GM23338 (cell line): Measurements from ENCODE around the gene FAM110A. TPM values are rescaled to one million over a fixed set of nuclear protein-coding genes. Genes with fewer than 3 reads are reported as not detected.
"Not testable (repeated sequence)": the region's sequence is repeated elsewhere in the genome, so short reads cannot be mapped to it uniquely, and the experiment has no call there.

Experiments
- ATAC-seq: fragments of 200-7000 bp; cut with Tn5 transposase; 3 replicates; pipeline ENCODE4 v1.9.1; 2020
- DNase-seq: peaks from one replicate; pipeline ENCODE4 v3.0.0-alpha.2; 2015; ENCODE audit warnings: low spot score
- H2AFZ ChIP-seq: fragments of 200-600 bp; sonication (generic); 2 replicates; pipeline ENCODE4 v1.8.0; 2016; ENCODE audit warnings: antibody characterized with exemption, mild to moderate bottlenecking, moderate library complexity
- H3F3A ChIP-seq: fragments of 200-600 bp; sonication (generic); replicated peaks from 2 replicates; pipeline ENCODE4 v1.8.0; 2017; ENCODE audit warnings: antibody characterized with exemption, mixed run types, low read depth
- H3K27ac ChIP-seq: fragments of 200-600 bp; sonication (generic); 2 replicates; pipeline ENCODE4 v1.6.1; 2016; ENCODE audit warnings: low read depth
- H3K27me3 ChIP-seq: fragments of 200-600 bp; sonication (generic); 2 replicates; pipeline ENCODE4 v1.8.0; 2016; ENCODE audit warnings: mild to moderate bottlenecking, mixed run types, moderate library complexity; ENCODE audit not compliant: insufficient read depth
- H3K36me3 ChIP-seq: fragments of 200-600 bp; sonication (generic); 2 replicates; pipeline ENCODE4 v1.8.0; 2016; ENCODE audit warnings: mild to moderate bottlenecking; ENCODE audit not compliant: insufficient read depth
- H3K4me1 ChIP-seq: fragments of 200-600 bp; sonication (generic); 2 replicates; pipeline ENCODE4 v1.8.0; 2016; ENCODE audit warnings: mild to moderate bottlenecking, moderate library complexity; ENCODE audit not compliant: insufficient read depth
- H3K4me2 ChIP-seq: fragments of 200-600 bp; sonication (generic); 2 replicates; pipeline ENCODE4 v1.7.1; 2017; ENCODE audit warnings: mixed run types
- H3K4me3 ChIP-seq: fragments of 200-600 bp; sonication (generic); 2 replicates; pipeline ENCODE4 v1.6.1; 2016; ENCODE audit warnings: mixed run types
- H3K79me2 ChIP-seq: fragments of 200-600 bp; sonication (generic); replicated peaks from 2 replicates; pipeline ENCODE4 v1.8.0; 2017; ENCODE audit warnings: mild to moderate bottlenecking; ENCODE audit not compliant: insufficient read depth
- H3K9me2 ChIP-seq: fragments of 200-600 bp; sonication (generic); 2 replicates; pipeline ENCODE4 v1.8.0; 2017; ENCODE audit not compliant: insufficient read depth
- H4K20me1 ChIP-seq: fragments of 200-600 bp; sonication (generic); replicated peaks from 2 replicates; pipeline ENCODE4 v1.8.0; 2017; ENCODE audit warnings: mild to moderate bottlenecking; ENCODE audit not compliant: insufficient read depth
- H3K27ac Mint-ChIP-seq: 2 replicates; pipeline ENCODE4 v1.8.0; 2020; ENCODE audit warnings: inconsistent platforms, mild to moderate bottlenecking, moderate library complexity, mixed read lengths
- H3K27me3 Mint-ChIP-seq: 3 replicates; pipeline ENCODE4 v1.8.0; 2022; ENCODE audit warnings: low read depth, mild to moderate bottlenecking, moderate library complexity, mixed read lengths, inconsistent platforms; ENCODE audit not compliant: insufficient read depth, poor library complexity
- H3K36me3 Mint-ChIP-seq: 3 replicates; pipeline ENCODE4 v1.8.0; 2021; ENCODE audit warnings: low read depth, mild to moderate bottlenecking, inconsistent platforms, moderate library complexity, mixed read lengths
- H3K4me1 Mint-ChIP-seq: 3 replicates; pipeline ENCODE4 v1.8.0; 2020; ENCODE audit warnings: mild to moderate bottlenecking, inconsistent platforms, mixed read lengths
- H3K4me3 Mint-ChIP-seq: 3 replicates; pipeline ENCODE4 v1.8.0; 2021; ENCODE audit warnings: moderate library complexity, mild to moderate bottlenecking, inconsistent platforms, mixed read lengths
- H3K9me3 Mint-ChIP-seq: 3 replicates; pipeline ENCODE4 v1.8.0; 2020; ENCODE audit warnings: moderate library complexity, mild to moderate bottlenecking, inconsistent platforms, mixed read lengths
- CTCF ChIP-seq, 2 experiments: fragments of 200-600 bp in 1 of 2; sonication (generic) in 1 of 2; conservative IDR thresholded peaks; 2 replicates each; pipeline versions ENCODE4 v1.5.1 to v1.6.1; 2016 to 2017; ENCODE audit warnings: antibody characterized with exemption in 2 of 2, low read depth in 2 of 2, mild to moderate bottlenecking in 2 of 2, moderate library complexity in 1 of 2
- ETS1 ChIP-seq: IDR thresholded peaks from 2 replicates; pipeline ENCODE4 v1.6.1; 2016; ENCODE audit warnings: antibody characterized with exemption
- EZH2phosphoT487 ChIP-seq: fragments of 200-600 bp; sonication (generic); IDR thresholded peaks from one replicate; pipeline ENCODE4 v1.8.1; 2018; ENCODE audit warnings: antibody characterized with exemption; ENCODE audit not compliant: unreplicated experiment
- JUNB ChIP-seq: IDR thresholded peaks from one replicate; pipeline ENCODE4 v1.6.1; 2016; ENCODE audit warnings: antibody characterized with exemption; ENCODE audit not compliant: unreplicated experiment
- NANOG ChIP-seq: IDR thresholded peaks from 2 replicates; pipeline ENCODE4 v1.6.1; 2016; ENCODE audit warnings: antibody characterized with exemption, borderline replicate concordance
- POLR2AphosphoS5 ChIP-seq: IDR thresholded peaks from 2 replicates; pipeline ENCODE4 v1.6.1; 2016; ENCODE audit warnings: antibody characterized with exemption, low read depth
- REST ChIP-seq: IDR thresholded peaks from one replicate; pipeline ENCODE4 v1.6.1; 2018; ENCODE audit warnings: antibody characterized with exemption; ENCODE audit not compliant: unreplicated experiment
- STAT1 ChIP-seq: IDR thresholded peaks from one replicate; pipeline ENCODE4 v1.6.1; 2016; ENCODE audit warnings: antibody characterized with exemption; ENCODE audit not compliant: unreplicated experiment
- ZNF462 ChIP-seq: fragments of 250-450 bp; sonication (Bioruptor Pico); IDR thresholded peaks from 2 replicates; pipeline ENCODE4 v1.5.0; 2020; ENCODE audit warnings: mild to moderate bottlenecking, moderate library complexity
- polyA plus RNA-seq: library from polyadenylated mRNA; unstranded; fragments of >200 nt; fragmentation: Nextera tagmentation; extraction: Ambion mirVana; gene quantifications from 2 replicates; pipeline ENCODE4 v1.2.1, GENCODE V29; 2016
- total RNA-seq: library from RNA; depleted of rRNA; stranded (reverse); fragments of >200 nt; shearing (Covaris generic); gene quantifications from 2 replicates; pipeline ENCODE4 v1.2.3, GENCODE V29; 2014

The FAM110A gene
- total and polyA plus RNA-seq, 2 experiments from 2014 or later, result 10.7 to 13.7 TPM

GRCh38 chr20:848731-849130, 15.2 kb downstream of the FAM110A start:
- peaks cover 23% of the 10 kb centered on the region for H3K27me3 ChIP-seq
- H3K36me3 Mint-ChIP-seq, ATAC-seq, H3F3A ChIP-seq, DNase-seq, H3K4me3 Mint-ChIP-seq, H3K9me3 Mint-ChIP-seq, H3K27ac Mint-ChIP-seq, H3K9me2 ChIP-seq, H3K36me3 ChIP-seq, H3K4me3 ChIP-seq, H3K27ac ChIP-seq, H3K4me2 ChIP-seq, H3K79me2 ChIP-seq, H2AFZ ChIP-seq: not testable (repeated sequence)
- H3K4me1 Mint-ChIP-seq, result peaks cover 27% of the 10 kb centered on the region
- peaks cover 26% of the 10 kb centered on the region for H3K27me3 Mint-ChIP-seq
- H4K20me1 ChIP-seq, result peaks cover 10% of the 10 kb centered on the region; the same call in 1 of the 2 replicates
- peaks cover 18% of the 10 kb centered on the region; the same call in 1 of the 2 replicates for H3K4me1 ChIP-seq

GRCh38 chr20:853406-853996, 20.0 kb downstream of the FAM110A start:
- Histone ChIP-seq H3K27me3 (no peaks in the 10 kb centered on the region), H3K27ac (no peak overlapping the region), H4K20me1 (no peaks in the 10 kb centered on the region), H2AFZ (no peak overlapping the region), H3K36me3 (no peaks in the 10 kb centered on the region), H3K9me2 (no peaks in the 10 kb centered on the region), H3K4me2 (no peak overlapping the region), H3K4me1 (no peaks in the 10 kb centered on the region), H3K4me3 (no peak overlapping the region), H3F3A (no peaks in the 10 kb centered on the region), H3K79me2 (no peaks in the 10 kb centered on the region)
- DNase-seq, result no peak
- no peaks in the 10 kb centered on the region; the same call in 2 of the 3 replicates for H3K9me3 Mint-ChIP-seq
- no peak overlapping the region for H3K4me3 Mint-ChIP-seq
- no peak overlapping the region for H3K27ac Mint-ChIP-seq
- ATAC-seq, result no peak
- H3K27me3 Mint-ChIP-seq, result peaks cover 11% of the 10 kb centered on the region
- H3K4me1 Mint-ChIP-seq, result no peaks in the 10 kb centered on the region
- H3K36me3 Mint-ChIP-seq, result no peaks in the 10 kb centered on the region
- TF ChIP-seq ZNF462 (CRISPR knock-in tag) (no peak), ETS1 (no peak), POLR2AphosphoS5 (no peak), STAT1 (no peak), EZH2phosphoT487 (no peak), CTCF (conservative IDR thresholded peaks at IDR 0.05; ENCODE audit: low read depth in 2 of 2) (no peak), NANOG (no peak), REST (no peak), JUNB (no peak)
